Fibroblast of the aortic adventitia (primary cell): ENCODE results near the gene MYH6. TPM values are rescaled to one million over a fixed set of nuclear protein-coding genes. Genes with fewer than 3 reads are reported as not detected.
"Not testable (repeated sequence)": the region's sequence is repeated elsewhere in the genome, so short reads cannot be mapped to it uniquely, and the experiment has no call there.

Experiments
- DNase-seq: peaks from one replicate; pipeline ENCODE4 v3.0.0-alpha.2; 2010; ENCODE audit warnings: low read depth
- H3K4me3 ChIP-seq: 2 replicates; pipeline ENCODE4 v1.5.1; 2011; ENCODE audit warnings: low read depth, mild to moderate bottlenecking, control low read depth, low read length, moderate library complexity
- total RNA-seq: library from RNA; depleted of rRNA; stranded (reverse); fragments of >200 nt; gene quantifications from 2 replicates; pipeline ENCODE4 v1.2.3, GENCODE V29; 2012; ENCODE audit warnings: low replicate concordance
- TF ChIP-seq, protein P1 (sequence below): IDR thresholded peaks from 2 replicates; pipeline ENCODE4 v1.5.1; 2011; ENCODE audit warnings: mild to moderate bottlenecking, low read length, control low read depth, inconsistent platforms; ENCODE audit not compliant: insufficient read depth

MYH6 gene
- total RNA-seq = not detected in 2 replicates

DNA sequence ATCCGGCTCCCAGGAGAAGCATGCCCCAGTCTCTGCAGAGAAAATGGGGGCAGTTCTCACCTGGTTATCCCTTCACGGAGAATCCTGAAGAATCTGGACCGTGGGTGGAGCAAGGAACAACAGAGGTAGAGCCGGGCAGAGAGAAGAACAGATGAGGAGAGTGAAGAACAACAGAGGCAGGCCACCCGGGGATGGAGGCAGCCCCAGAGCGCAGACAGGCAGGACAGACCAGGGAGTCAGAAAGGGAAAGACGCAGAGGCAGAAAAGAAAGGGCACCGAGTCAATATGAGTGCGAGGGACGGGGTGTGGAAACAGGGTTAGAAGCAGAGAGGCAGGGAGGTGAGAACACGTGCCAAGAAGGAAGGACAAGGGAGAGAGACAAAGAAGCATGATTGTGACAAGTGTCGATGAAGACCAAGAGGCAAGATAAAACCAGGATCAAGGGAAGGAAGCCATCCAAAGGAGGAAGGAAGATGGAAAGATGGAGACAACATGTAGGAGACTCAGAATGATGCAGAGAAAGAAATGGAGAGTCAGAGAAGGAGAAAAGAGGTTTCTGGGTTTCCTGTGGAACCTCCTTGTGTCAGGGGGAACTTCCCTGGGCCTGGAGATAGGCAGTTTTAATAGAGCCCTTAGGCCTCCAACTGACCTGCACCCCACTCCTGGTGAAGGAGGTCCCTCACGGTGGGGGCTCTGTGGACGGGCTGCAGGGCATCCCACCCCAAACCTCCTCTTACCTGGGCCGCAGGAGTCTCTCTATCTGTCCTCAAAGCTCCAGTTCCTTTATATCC is at the start of gene MYH6:
MYH6 (minus strand) TSS at position 758 of the 791 bp plus-strand sequence. CDS start 1,050 bp downstream, outside the sequence.
- TF ChIP-seq, protein P1, sequence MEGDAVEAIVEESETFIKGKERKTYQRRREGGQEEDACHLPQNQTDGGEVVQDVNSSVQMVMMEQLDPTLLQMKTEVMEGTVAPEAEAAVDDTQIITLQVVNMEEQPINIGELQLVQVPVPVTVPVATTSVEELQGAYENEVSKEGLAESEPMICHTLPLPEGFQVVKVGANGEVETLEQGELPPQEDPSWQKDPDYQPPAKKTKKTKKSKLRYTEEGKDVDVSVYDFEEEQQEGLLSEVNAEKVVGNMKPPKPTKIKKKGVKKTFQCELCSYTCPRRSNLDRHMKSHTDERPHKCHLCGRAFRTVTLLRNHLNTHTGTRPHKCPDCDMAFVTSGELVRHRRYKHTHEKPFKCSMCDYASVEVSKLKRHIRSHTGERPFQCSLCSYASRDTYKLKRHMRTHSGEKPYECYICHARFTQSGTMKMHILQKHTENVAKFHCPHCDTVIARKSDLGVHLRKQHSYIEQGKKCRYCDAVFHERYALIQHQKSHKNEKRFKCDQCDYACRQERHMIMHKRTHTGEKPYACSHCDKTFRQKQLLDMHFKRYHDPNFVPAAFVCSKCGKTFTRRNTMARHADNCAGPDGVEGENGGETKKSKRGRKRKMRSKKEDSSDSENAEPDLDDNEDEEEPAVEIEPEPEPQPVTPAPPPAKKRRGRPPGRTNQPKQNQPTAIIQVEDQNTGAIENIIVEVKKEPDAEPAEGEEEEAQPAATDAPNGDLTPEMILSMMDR = no peak
- H3K4me3 ChIP-seq = no peak within 1 kb of the TSS
- DNase-seq = no peak

DNA sequence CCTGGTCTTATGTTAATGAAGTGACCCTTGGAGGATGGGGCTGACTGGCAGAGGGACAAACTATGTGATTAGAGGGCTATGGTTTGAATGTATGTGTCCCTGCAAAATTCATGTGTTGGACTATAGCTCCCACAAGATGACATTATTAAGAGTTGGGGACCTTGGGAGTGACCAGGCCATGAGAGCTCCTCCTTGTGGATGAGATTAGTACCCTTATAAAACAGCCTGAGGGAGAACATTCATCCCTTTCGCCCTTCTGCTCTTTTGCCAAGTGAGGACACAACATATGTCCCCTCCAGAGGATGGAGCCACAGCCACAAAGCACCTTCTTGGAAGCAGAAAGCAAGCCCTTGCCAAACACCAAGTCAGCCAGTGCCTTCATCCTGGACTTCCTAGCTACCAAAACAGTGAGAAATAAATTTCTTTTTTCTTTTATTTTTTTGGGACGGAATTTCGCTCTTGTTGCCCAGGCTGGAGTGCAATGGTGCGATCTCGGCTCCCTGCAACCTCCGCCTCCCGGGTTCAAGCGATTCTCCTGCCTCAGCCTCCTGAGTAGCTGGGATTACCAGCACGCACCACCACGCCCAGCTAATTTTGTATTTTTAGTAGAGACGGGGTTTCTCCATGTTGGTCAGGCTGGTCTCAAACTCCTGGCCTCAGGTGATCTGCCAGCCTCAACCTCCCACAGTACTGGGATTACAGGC is 49.0 kb upstream of the MYH6 start:
- H3K4me3 ChIP-seq, DNase-seq: not testable (repeated sequence)

DNA sequence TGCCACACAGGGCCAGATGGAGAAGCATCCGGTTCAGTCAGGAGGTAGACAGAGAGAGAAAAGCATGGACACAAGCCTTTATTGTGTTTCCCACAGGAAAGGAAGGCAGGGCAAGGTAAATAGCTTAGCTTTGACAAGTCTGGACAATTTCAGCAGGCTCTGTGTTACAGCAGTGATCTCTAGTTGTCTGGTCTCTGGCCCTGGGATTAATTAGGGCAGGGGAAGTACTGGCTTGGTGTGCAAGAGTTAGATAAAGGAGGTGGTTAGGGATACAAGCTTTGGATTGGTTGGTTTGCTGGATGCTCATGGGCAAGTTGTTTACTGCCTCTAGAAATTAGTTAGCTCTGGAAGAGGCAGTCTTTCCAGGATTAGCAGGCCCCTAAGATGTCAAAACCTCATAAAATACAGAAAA is 46.4 kb upstream of the MYH6 start:
- DNase-seq = no peak
- TF ChIP-seq, protein P1 = no peak
- H3K4me3 ChIP-seq = no peak overlapping the region

DNA sequence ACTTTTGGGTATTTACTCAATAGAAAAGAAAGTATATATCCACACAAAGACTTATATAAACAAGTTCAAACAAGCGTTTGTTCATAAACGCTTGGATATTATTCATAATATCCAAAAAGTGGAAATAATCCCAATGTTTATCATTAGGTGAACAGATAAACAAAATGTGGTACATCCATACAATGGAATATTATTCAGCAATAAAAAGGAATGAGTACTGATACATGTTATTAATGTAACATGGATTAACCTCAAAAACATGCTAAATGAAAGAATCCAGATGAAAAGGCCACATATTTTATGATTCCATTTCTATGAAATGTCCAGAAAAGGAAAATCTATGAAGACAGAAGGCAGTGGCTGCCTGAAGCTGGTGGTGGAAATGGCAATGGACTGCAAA is 44.2 kb upstream of the MYH6 start:
- TF ChIP-seq, protein P1 = no peak
- DNase-seq = no peak
- no peak overlapping the region for H3K4me3 ChIP-seq

DNA sequence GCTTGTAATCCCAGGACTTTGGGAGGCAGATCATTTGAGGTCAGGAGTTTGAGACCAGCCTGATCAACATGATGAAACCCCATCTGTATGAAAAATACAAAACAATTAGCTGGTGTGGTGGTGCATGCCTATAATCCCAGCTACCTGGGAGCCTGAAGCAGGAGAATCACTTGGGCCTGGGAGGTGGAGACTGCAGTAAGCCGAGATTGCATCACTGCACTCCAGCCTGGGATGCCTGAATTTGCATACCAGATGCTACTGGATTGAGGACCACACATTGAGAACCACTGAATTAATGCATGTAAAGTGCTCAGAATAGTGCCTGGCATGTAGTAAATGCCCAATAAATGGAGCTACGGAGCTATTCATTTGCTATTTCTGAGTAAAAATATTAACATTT is 42.3 kb upstream of the MYH6 start:
- H3K4me3 ChIP-seq = no peak overlapping the region
- no peak for DNase-seq
- TF ChIP-seq, protein P1 = no peak

DNA sequence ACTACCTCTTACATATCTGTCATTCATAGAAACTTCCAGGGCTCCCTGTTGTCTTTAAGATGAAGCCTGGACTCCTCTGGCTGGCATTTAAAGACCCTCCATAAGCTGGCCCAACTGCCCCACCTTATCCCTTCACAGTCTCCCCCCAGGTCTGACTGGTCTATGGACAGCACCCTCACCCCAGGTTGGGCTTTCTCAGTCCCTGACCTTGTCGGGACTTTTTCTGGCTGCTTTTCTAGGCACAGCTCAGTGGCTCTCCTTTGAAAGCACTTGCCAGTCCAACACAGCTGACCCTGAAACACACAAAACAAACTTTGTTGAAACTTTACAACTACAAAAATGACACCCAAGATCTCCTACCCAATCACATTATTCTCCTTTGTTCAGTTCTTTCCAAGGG is 41.2 kb upstream of the MYH6 start:
- no peak overlapping the region for H3K4me3 ChIP-seq
- TF ChIP-seq, protein P1 = no peak
- DNase-seq = no peak
